VCaP (cell line): ENCODE data around the gene TEX30.

Experiments used
- H3K27ac ChIP-seq: fragments of 450-650 bp; 2 replicates; pipeline ENCODE4 v1.5.1; 2017
- CTCF ChIP-seq: fragments of 450-650 bp; conservative IDR thresholded peaks from 2 replicates; pipeline ENCODE4 v1.5.1; 2017; ENCODE audit warnings: mild to moderate bottlenecking, moderate library complexity

The TEX30 gene

GRCh38 chr13:102729560-102730270 lies 43.9 kb downstream of the TEX30 start:
- no peak overlapping the region for H3K27ac ChIP-seq
- TF ChIP-seq CTCF: no peak

GRCh38 chr13:102726430-102726829 lies 47.2 kb downstream of the TEX30 start:
- peak; percentile 56 for TF ChIP-seq CTCF

GRCh38 chr13:102724923-102725322 lies 48.7 kb downstream of the TEX30 start:
- H3K27ac ChIP-seq: no peak overlapping the region
- TF ChIP-seq CTCF: peak; percentile 88

More at GRCh38 chr13:102726430-102726829, 47.2 kb downstream of the TEX30 start:
- no peak overlapping the region for H3K27ac ChIP-seq

- no peak overlapping the region for H3K27ac ChIP-seq
- no peak for TF ChIP-seq CTCF
Observed at GRCh38 chr13:102721800-102722231, 51.8 kb downstream of the TEX30 start.

- no peak overlapping the region for H3K27ac ChIP-seq
- TF ChIP-seq CTCF: no peak
Observed at GRCh38 chr13:102718746-102719145, 54.8 kb downstream of the TEX30 start.
